Activated CD4-positive, alpha-beta T cell treated with anti-CD3 and anti-CD28 coated beads, Interleukin-2, amount 50 U/mL, for 4 hours (primary cell): ENCODE data around the gene ERAL1.
"Not testable (repeated sequence)": the region's sequence is repeated elsewhere in the genome, so short reads cannot be mapped to it uniquely, and the experiment has no call there.

Experiments
- DNase-seq, 2 experiments: peaks; one replicate each; pipeline ENCODE4 v3.0.0-alpha.2; 2020

Gene ERAL1

DNA sequence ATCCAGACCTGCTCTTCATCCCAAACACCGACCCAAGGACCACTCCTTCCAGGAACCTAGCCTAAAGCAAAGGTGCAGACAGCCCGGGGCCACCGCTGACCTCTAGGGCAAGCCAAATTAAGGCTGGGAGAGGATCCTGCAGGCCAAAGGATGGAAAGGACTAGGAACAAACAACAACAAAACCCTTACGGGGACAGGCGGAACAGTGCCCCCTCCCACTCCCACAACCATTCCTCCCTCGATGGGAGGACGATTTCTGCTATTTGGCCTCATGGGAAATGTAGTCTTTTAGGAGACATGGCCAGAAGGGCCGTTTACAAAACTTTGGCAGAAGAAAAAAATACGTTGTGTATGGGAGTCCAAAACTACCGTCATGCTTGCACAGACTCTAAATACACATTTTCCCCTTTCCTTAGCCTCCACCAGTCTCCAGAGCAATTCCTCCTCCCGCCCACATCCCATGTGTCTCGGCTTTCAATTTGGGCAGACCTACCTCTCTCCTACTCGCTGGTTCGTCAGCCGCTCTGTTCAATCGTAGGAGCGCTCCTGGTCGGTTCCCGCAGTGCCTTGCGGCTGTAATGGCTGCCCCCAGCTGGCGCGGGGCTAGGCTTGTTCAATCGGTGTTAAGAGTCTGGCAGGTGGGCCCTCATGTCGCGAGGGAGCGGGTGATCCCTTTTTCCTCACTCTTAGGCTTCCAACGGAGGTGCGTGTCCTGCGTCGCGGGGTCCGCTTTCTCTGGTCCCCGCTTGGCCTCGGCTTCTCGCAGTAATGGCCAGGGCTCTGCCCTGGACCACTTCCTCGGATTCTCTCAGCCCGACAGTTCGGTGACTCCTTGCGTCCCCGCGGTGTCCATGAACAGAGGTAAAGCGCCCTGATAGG is at the start of gene ERAL1:
Gene ERAL1 (plus strand): TSS at position 560 of the 879 bp plus-strand sequence. CDS start 19 bp downstream, at position 579.
- peak; percentile 77 to 80 for DNase-seq

DNA sequence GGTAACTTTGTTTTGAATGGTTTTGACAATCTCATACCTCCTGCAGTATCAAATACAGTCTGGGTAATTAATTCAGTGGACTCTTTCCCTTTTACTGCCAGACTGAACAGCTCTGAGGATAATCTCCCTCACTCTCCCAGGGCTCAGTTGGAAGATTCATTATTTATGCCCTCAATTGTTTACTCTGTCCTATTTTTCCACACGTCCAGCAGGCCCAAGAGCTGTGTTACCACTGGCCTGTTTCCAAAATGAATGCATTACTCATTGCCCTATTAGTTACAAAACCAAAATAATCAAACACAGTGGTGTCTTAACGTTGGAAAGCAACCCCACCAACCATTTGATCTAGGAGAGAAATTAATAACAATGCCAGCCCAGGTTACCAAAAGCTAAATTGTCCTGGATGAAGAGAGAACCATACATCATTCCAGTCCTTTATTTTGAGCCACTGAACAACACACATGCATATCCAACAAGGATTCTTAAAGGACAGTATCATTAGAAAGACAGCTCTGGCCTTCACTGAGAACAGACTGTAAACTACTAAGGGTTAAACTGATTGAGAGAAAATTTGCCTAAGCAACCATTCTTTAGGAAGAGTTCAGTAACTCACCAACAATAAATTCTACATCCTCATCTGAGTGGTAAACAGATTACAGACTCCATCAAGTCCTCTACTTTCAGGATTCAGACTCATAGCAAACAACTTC is 46.7 kb upstream of the ERAL1 start:
- DNase-seq = no peak

GRCh38 chr17:28810437-28810836 is 44.4 kb upstream of the ERAL1 start:
- no peak for DNase-seq

- no peak for DNase-seq
Measured at GRCh38 chr17:28811651-28812090, 43.1 kb upstream of the ERAL1 start.

GRCh38 chr17:28812091-28812747 is 42.6 kb upstream of the ERAL1 start:
- DNase-seq = peak; percentile 92 to 95

- no peak for DNase-seq
Measured at GRCh38 chr17:28812748-28813377, 42.0 kb upstream of the ERAL1 start.

GRCh38 chr17:28816540-28816939 is 38.3 kb upstream of the ERAL1 start:
- DNase-seq = no peak

GRCh38 chr17:28818819-28819221 is 36.0 kb upstream of the ERAL1 start:
- DNase-seq = no peak

DNA sequence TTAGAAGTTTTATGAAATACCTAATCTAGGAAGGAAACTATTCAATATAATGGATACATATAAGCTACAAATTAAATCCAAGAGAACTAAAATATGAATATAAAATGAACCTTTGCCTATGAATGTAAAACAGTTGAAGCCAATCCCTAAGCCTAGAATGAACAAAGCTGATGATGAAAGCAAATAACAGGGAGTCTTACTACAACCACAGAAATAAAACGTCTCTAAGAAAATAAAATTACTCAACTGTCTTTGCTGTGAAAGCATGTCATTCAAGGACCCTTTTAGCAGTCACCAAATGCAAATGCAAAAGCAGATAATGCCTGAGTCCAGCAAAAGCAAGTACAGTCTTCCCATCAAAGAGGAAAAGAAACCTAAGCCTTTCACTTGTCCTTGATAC is 35.2 kb upstream of the ERAL1 start:
- DNase-seq = no peak

DNA sequence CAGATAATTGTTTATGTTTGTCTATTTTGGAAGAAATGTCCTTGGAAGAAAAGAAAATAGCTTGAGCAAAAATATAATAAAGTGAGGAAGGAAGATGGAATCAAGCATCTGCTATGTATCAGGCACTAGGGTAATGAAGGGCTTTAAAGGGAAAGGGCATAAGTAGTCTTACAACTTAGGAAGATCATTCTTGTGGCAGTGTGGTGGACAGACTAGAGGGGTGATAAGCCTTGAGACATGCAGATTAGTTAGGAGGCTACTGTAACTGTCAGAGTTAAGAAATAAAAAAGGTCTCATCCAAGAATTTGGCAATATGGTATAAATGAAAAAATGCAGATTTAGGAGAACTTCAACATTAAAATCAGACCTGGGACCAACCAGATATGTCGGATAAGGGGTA is 27.1 kb upstream of the ERAL1 start:
- no peak for DNase-seq

DNA sequence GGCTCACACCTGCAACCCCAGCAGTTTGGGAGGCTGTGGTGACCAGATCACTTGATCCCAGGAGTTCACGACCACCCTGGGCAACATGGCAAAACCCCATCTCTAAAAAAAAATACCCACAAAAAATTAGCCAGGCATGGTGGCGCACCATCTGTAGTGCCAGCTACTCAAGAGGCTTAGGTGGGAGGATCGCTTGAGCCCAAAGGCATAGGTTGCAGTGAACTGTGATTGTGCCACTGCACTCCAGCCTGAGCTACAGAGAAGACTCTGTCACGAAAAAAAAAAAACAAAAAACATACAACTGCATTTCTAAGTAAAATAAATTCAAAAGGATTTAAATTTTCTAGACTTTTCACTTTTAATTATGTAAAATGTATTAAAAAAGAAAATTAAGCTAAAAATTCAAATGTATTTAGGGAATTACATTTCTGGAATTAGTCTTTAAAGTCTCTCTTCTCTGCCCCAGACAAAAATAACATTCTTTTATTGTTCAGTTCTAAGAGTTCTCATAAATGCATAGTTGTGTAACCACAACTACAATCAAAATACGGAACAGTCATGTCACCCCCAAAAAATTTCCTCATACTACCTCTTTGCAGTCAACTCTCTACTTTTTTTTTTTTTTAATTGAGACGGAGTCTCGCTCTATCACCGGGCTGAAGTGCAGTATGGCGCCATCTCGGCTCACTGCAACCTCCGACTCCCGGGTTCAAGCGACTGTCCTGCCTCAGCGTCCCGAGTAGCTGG is 26.3 kb upstream of the ERAL1 start:
- no peak for DNase-seq

DNA sequence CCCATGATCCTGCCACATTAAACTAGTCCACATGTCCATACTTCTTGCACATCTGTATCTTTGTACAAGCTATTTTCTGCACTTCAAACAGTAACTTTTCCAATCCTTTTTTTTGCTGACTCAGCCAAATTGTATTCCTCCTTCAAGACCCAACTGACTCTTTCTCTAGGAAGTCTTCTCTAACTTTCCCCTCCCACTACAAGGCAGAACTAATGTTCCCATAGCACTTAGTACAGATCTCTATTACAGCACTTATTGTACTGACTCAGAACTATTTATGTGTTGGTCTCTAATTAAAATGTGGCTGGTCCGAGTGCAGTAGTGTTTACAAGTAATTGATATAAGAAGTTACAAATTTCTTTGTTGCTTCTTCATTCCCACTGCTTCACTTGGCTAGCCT is 20.4 kb upstream of the ERAL1 start:
- no peak for DNase-seq

DNA sequence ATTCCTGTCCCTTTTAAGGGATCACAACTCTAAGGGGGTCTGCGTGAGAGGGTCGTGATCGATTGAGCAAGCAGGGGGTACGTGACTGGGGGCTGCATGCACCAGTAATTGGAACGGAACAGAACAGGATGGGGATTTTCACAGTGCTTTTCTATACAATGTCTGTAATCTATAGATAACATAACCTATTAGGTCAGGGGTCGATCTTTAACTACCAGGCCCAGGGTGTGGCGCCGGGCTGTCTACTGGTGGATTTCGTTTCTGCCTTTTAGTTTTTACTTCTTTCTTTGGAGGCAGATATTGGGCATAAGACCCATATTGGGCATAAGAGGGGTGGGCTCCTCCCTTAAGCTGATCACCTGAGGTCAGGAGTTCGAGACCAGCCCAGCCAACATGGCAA is 18.3 kb upstream of the ERAL1 start:
- not testable (repeated sequence) for DNase-seq

- no peak for DNase-seq
Measured at GRCh38 chr17:28839221-28839620, 15.6 kb upstream of the ERAL1 start.

- no peak for DNase-seq
Measured at GRCh38 chr17:28841901-28842281, 12.9 kb upstream of the ERAL1 start.

DNA sequence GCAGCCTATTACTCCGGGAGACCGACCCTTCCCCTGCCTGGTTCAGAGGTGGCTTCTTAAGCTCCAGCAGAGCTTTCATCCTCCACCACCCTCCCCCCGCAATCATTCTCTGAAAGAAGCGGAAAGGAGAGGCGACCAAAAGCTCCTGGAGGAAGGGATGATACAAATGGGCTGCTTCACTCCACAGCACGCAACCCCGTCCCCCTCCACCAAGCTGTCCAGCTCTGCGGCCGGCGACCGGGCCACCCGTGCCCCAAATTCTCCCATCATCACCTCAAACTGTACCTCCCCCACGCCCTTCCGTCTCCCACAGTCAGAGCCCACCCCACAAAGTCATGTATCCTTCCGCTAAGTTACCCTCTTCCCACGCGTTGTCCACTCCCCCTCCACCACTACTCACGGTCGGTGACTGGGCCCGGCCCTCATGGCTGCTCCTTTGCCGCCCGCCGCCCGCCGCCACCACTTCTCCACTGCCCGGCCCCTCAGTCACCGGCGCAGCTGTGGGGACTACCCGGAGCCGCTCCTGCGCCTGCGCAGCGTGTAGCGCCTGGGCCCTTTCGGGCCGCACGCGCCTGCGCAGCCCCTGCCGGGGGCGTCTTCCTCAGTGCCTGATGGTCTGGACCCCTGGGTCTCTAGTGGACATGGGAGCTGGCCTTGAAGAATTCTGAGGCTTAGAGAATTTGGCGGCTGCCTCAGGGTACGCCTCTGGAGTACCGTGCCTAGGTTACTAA is 12.4 kb upstream of the ERAL1 start, which contains the start of gene FAM222B:
Gene FAM222B (minus strand): TSS at position 509 of the 731 bp plus-strand sequence. CDS start 76,123 bp downstream, outside the sequence.
- DNase-seq = peak; percentile 73 to 79

- DNase-seq = no peak
Measured at GRCh38 chr17:28843816-28844148, 11.0 kb upstream of the ERAL1 start.

GRCh38 chr17:28846231-28846630 is 8.6 kb upstream of the ERAL1 start:
- DNase-seq = peak in 1 of 2 experiments; percentile 18

DNA sequence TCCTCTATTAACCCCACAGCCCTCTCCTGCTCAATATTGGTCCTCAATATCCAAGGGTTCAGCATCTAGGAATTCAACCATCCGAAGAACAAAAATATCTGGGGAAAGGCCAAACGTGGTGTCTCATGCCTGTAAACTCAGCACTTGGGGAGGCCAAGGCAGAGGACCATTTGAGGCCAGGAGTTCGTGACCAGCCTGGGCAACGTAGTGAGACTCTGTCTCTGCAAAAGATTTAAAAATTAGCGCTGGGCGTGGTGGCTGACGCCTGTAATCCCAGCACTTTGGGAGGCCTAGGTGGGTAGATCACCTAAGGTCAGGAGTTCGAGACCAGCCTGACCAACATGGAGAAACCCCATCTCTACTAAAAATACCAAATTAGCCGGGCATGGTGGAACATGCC is 8.1 kb upstream of the ERAL1 start:
- DNase-seq = not testable (repeated sequence)

GRCh38 chr17:28848667-28849066 is 6.1 kb upstream of the ERAL1 start:
- peak; percentile 46 to 49 for DNase-seq

DNA sequence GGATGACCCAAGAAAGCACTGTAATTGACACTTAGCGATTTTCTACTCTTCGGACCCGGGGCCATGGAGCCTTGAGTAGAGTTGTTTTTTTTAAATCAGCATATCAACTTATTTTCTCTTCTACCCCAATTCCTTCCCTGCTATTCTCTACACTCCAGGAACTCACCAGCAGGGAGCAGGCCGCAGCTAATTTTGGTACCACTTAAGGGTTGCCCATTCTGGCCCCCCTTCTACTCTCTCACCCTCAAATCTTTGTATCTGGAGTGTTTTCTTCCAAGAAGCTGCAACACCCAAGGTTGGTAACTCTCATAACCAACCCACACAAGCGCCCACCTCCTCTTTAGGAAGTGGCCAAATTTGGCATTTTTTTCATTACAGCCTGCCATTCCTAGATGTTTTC is 5.5 kb upstream of the ERAL1 start:
- no peak for DNase-seq

DNA sequence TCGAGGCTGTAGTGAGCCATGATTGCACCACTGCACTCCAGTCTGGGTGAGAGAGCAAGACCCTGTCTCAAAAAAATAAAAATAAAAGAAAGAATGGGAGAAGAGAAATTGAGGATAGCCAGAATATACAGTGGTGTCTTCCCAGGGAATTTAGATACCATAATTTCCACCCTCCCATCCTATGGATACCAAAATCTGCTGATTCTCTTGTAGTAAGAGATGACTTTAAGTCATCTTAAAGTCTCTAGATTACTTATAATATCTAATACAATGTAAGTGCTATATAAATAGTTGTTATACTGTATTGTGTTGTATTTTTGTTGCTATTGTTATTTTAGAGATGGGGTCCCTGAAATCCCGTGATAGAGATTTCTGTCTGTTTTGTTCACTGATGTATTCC is 1.5 kb upstream of the ERAL1 start:
- DNase-seq = no peak
